Naive thymus-derived CD8-positive, alpha-beta T cell (primary cell): ENCODE measurements around the gene RFLNA. TPM values are rescaled to one million over a fixed set of nuclear protein-coding genes. Genes with fewer than 3 reads are reported as not detected.

Experiments
- ATAC-seq, 2 donors: fragments of 150-1000 bp; cut with Tn5 transposase in 1 of 2; sonication (Bioruptor Pico), chemical (Tn5 transposase) in 1 of 2; 1 replicate in 1 of 2; 2 replicates in 1 of 2; pipeline ENCODE4 v1.10.0; 2021; ENCODE audit warnings: mild to moderate bottlenecking in 2 of 2, moderate library complexity in 2 of 2
- POLR2A ChIA-PET: fragments of 350-600 bp; sonication (Branson Sonifier 250); formaldehyde crosslinking; loops from one replicate; lab custom pipeline; 2021; ENCODE audit warnings: antibody characterized with exemption; lab: Charles Lee
- DNase-seq, 10 donors: peaks; one replicate each; pipeline versions ENCODE4 v3.0.0 to v3.0.0-alpha.2; 2020 to 2022
- H3K27ac Mint-ChIP-seq, 10 donors: one replicate each; pipeline ENCODE4 v1.8.0; 2020 to 2022; ENCODE audit warnings: mild to moderate bottlenecking in 10 of 10, mixed read lengths in 10 of 10, moderate library complexity in 4 of 10, inconsistent platforms in 1 of 10
- H3K27me3 Mint-ChIP-seq, 5 donors: one replicate each; pipeline ENCODE4 v1.8.0; 2021 to 2022; ENCODE audit warnings: mixed read lengths in 5 of 5
- H3K36me3 Mint-ChIP-seq, 3 donors: one replicate each; pipeline ENCODE4 v1.8.0; 2020 to 2022; ENCODE audit warnings: mixed read lengths in 3 of 3, mild to moderate bottlenecking in 2 of 3, inconsistent platforms in 1 of 3
- H3K4me1 Mint-ChIP-seq, 4 donors: one replicate each; pipeline ENCODE4 v1.8.0; 2021 to 2022; ENCODE audit warnings: mixed read lengths in 4 of 4
- H3K4me3 Mint-ChIP-seq, 10 donors: one replicate each; pipeline ENCODE4 v1.8.0; 2020 to 2022; ENCODE audit warnings: mild to moderate bottlenecking in 10 of 10, mixed read lengths in 10 of 10, moderate library complexity in 6 of 10, inconsistent platforms in 1 of 10
- H3K9me3 Mint-ChIP-seq, 9 donors: one replicate each; pipeline ENCODE4 v1.8.0; 2020 to 2022; ENCODE audit warnings: mixed read lengths in 9 of 9, mild to moderate bottlenecking in 3 of 9, inconsistent platforms in 1 of 9, moderate library complexity in 1 of 9
- polyA plus RNA-seq, 3 donors: library from polyadenylated mRNA; unstranded; fragments of 300-500 nt; fragmentation: Illumina TruSeq; gene quantifications; one replicate each; pipeline ENCODE4 v1.2.3, GENCODE V29; 2021
- total RNA-seq, 8 experiments: library from RNA in 2 of 8; stranded (reverse) in 2 of 8; gene quantifications; one replicate each; pipeline ENCODE4 v1.2.3 and lab custom pipeline; 2021 to 2026

The RFLNA gene
- total and polyA plus RNA-seq, 5 experiments from 2014 or later: not detected

GRCh38 chr12:124309231-124309630, 14.3 kb downstream of the RFLNA start:
- no peak overlapping the region for H3K27ac Mint-ChIP-seq

DNA sequence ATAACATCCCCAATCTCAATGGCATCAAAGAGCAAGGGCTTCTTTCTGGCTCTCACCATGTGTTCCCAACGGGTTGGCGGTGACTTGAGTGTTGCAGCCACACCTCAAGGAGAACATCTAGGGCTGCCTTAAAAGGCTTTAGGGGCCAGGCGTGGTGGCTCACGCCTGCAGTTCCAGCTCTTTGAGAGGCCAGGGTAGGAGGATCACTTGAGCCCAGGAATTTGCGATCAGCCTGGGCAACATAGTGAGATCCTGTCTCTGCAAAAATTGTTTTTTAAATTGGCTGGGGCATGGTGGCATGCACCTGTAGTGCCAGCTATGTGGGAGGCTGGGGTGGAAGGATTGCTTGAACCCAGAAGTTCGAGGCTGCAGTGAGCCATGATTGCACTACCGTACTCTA, 14.9 kb downstream of the RFLNA start:
- H3K4me1 Mint-ChIP-seq: no peaks in the 10 kb centered on the region
- POLR2A ChIA-PET: interaction anchor here (0.6 kb wide), 1 partner anchor 306 kb away, joined by 6 read pairs; no protein-coding TSS in a partner anchor
- no peak for DNase-seq
- H3K36me3 Mint-ChIP-seq: no peaks in the 10 kb centered on the region
- ATAC-seq: no peak
- H3K4me3 Mint-ChIP-seq: no peak overlapping the region
- H3K27ac Mint-ChIP-seq: no peak overlapping the region
- H3K9me3 Mint-ChIP-seq: no peaks in the 10 kb centered on the region
- H3K27me3 Mint-ChIP-seq: no peaks in the 10 kb centered on the region

More at GRCh38 chr12:124309231-124309630, 14.3 kb downstream of the RFLNA start:
- Mint-ChIP-seq H3K9me3 (no peaks in the 10 kb centered on the region), H3K27me3 (no peaks in the 10 kb centered on the region), H3K4me1 (no peaks in the 10 kb centered on the region), H3K36me3 (no peaks in the 10 kb centered on the region), H3K4me3 (no peak overlapping the region)
- POLR2A ChIA-PET: no interaction called here
- no peak for ATAC-seq
- no peak for DNase-seq

DNA sequence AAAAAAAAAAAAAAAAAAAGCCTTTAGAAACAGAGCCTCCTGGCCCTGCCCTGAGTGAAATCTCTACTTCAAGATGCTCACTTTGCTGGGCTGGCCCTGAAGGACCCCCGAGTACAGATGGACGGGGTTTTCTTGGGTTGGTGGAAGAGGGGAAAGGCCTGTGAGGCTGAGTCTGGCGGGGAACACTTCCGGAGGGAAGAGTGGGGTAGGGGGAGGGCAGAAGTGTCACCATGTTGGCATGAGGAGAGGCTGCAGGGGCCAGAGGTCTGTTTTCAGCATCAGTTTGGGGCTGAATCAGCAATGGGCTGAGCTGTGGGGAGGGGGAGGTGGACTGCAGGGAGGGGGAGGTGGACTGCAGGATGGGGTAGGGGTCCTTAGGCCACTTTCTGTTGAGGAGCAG, 15.3 kb downstream of the RFLNA start:
- no peak overlapping the region for H3K27ac Mint-ChIP-seq
- no peaks in the 10 kb centered on the region for H3K36me3 Mint-ChIP-seq
- ATAC-seq (no peak), DNase-seq (no peak)
- POLR2A ChIA-PET: interaction anchor here (0.6 kb wide), 1 partner anchor 305 kb away, joined by 6 read pairs; no protein-coding TSS in a partner anchor
- no peaks in the 10 kb centered on the region for H3K4me1 Mint-ChIP-seq
- H3K27me3 Mint-ChIP-seq: no peaks in the 10 kb centered on the region
- no peaks in the 10 kb centered on the region for H3K9me3 Mint-ChIP-seq
- no peak overlapping the region for H3K4me3 Mint-ChIP-seq

GRCh38 chr12:124310785-124311184, 15.9 kb downstream of the RFLNA start:
- no peak for DNase-seq
- POLR2A ChIA-PET: no interaction called here
- H3K4me3 Mint-ChIP-seq: no peak overlapping the region
- H3K27me3 Mint-ChIP-seq: no peaks in the 10 kb centered on the region
- no peaks in the 10 kb centered on the region for H3K4me1 Mint-ChIP-seq
- no peaks in the 10 kb centered on the region for H3K9me3 Mint-ChIP-seq
- no peak overlapping the region for H3K27ac Mint-ChIP-seq
- H3K36me3 Mint-ChIP-seq: no peaks in the 10 kb centered on the region
- ATAC-seq: no peak

GRCh38 chr12:124311292-124312109, 16.6 kb downstream of the RFLNA start:
- Mint-ChIP-seq H3K27me3 (no peaks in the 10 kb centered on the region), H3K4me1 (no peaks in the 10 kb centered on the region), H3K4me3 (no peak overlapping the region), H3K36me3 (no peaks in the 10 kb centered on the region), H3K9me3 (no peaks in the 10 kb centered on the region), H3K27ac (no peak overlapping the region)
- ATAC-seq (no peak), DNase-seq (no peak)
- POLR2A ChIA-PET: no interaction called here

DNA sequence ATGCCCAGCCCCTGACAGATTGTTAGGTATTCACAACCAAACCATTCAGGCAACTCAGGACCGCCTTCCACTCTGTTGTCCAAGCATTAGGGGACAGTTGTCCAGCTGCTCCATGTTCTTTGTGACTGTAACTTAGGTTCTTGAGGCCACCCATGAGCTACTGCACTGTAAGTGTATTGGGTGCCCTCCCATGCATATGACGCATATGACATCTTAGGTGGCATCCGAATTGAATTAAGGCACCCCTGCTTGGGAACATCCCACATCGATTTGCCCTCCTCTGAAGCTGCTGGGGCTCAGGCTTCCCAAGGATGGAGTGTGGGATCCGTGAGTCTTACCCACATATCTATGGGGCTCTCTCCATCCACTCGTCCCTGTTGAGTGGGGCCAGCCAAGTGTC, 17.7 kb downstream of the RFLNA start:
- Mint-ChIP-seq H3K9me3 (no peaks in the 10 kb centered on the region), H3K36me3 (no peaks in the 10 kb centered on the region), H3K4me3 (no peak overlapping the region), H3K4me1 (no peaks in the 10 kb centered on the region), H3K27me3 (no peaks in the 10 kb centered on the region), H3K27ac (peak overlapping the region in 1 of 10 donors; percentile 25)
- ATAC-seq (no peak), DNase-seq (no peak)
- POLR2A ChIA-PET: no interaction called here

DNA sequence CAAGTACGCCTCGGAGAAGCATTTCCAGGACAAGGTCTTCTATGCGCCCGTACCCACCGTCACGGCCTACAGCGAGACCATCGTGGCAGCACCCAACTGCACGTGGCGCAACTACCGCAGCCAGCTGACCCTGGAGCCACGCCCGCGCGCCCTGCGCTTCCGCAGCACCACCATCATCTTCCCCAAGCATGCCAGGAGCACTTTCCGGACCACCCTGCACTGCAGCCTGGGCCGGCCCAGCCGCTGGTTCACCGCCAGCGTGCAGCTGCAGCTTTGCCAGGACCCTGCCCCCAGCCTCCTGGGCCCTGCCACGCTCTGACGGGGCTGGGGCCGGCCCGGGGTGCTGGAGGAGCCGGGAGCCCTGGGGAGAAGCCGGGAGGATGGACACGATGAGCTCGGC, 19.3 kb downstream of the RFLNA start:
- Mint-ChIP-seq H3K27me3 (no peaks in the 10 kb centered on the region), H3K4me3 (no peak overlapping the region), H3K4me1 (no peaks in the 10 kb centered on the region), H3K36me3 (no peaks in the 10 kb centered on the region), H3K27ac (no peak overlapping the region), H3K9me3 (no peaks in the 10 kb centered on the region)
- ATAC-seq: no peak
- DNase-seq: no peak
- POLR2A ChIA-PET: no interaction called here

DNA sequence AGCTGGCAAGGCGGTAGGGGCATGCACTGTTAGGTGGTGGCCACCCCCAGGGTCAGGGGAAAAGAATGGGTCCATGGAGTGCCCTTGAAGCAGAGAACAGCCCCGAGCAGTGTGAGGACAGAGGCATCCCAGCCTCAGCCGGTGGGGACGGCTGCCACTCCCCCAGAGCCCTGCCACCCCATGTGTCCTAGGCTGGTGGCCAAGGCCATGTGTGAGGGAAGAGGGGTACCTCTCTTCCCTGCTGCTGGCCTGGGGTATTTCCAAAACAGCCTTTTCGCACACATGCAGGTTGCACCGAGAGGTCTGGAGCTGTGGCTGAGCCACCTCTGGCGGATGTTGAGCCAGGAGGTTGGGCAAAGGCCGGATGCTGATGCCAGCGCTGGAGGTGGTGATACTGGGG, 19.9 kb downstream of the RFLNA start:
- POLR2A ChIA-PET: no interaction called here
- no peak overlapping the region for H3K4me3 Mint-ChIP-seq
- H3K9me3 Mint-ChIP-seq: peaks cover 0 to 4% (median 0%) of the 10 kb centered on the region in 9 donors
- no peaks in the 10 kb centered on the region for H3K36me3 Mint-ChIP-seq
- ATAC-seq (no peak), DNase-seq (no peak)
- no peaks in the 10 kb centered on the region for H3K27me3 Mint-ChIP-seq
- peaks cover 0 to 2% (median 0%) of the 10 kb centered on the region in 4 donors for H3K4me1 Mint-ChIP-seq
- no peak overlapping the region for H3K27ac Mint-ChIP-seq

- peaks cover 0 to 4% (median 0%) of the 10 kb centered on the region in 9 donors for H3K9me3 Mint-ChIP-seq
- peaks cover 0 to 2% (median 0%) of the 10 kb centered on the region in 4 donors for H3K4me1 Mint-ChIP-seq
- no peak for ATAC-seq
- no peak overlapping the region for H3K4me3 Mint-ChIP-seq
- POLR2A ChIA-PET: interaction anchor here (0.6 kb wide), 1 partner anchor 565 kb away, joined by 6 read pairs; no protein-coding TSS in a partner anchor
- no peaks in the 10 kb centered on the region for H3K36me3 Mint-ChIP-seq
- H3K27me3 Mint-ChIP-seq: no peaks in the 10 kb centered on the region
- DNase-seq: no peak
- no peak overlapping the region for H3K27ac Mint-ChIP-seq
These were observed 20.6 kb downstream of the RFLNA start for GRCh38 chr12:124315372-124316044.

- Mint-ChIP-seq H3K4me1 (peaks cover 0 to 2% (median 0%) of the 10 kb centered on the region in 4 donors), H3K36me3 (no peaks in the 10 kb centered on the region), H3K27ac (peak overlapping the region in 1 of 10 donors; percentile 43), H3K9me3 (peaks cover 0 to 4% (median 0%) of the 10 kb centered on the region in 9 donors), H3K4me3 (no peak overlapping the region), H3K27me3 (no peaks in the 10 kb centered on the region)
- POLR2A ChIA-PET: no interaction called here
- no peak for DNase-seq
- ATAC-seq: no peak
These were observed 21.5 kb downstream of the RFLNA start for GRCh38 chr12:124316257-124316900.

DNA sequence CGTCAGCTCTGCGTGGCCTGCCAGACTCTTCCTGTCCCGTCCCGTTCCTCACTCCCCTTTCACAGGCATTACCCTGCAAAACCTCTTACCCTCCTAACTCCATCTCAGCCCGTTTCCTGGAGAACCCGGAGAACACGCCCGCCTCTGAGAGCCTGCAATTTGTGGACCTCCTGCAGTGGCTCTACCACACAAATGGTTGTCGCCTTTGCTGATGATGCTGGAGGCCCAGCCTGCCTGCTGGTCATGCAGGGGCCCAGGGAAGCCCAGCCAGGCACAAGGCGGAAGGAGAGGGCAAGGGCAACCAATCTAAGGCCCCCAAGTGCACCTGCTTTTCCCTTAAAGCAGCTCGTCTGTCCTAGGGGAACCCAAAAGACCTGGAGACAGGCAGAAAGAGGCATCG, 22.5 kb downstream of the RFLNA start:
- H3K4me1 Mint-ChIP-seq: peaks cover 0 to 2% (median 0%) of the 10 kb centered on the region in 4 donors
- no peak overlapping the region for H3K4me3 Mint-ChIP-seq
- H3K27ac Mint-ChIP-seq: no peak overlapping the region
- no peaks in the 10 kb centered on the region for H3K27me3 Mint-ChIP-seq
- H3K36me3 Mint-ChIP-seq: no peaks in the 10 kb centered on the region
- ATAC-seq (no peak), DNase-seq (no peak)
- H3K9me3 Mint-ChIP-seq: peaks cover 0 to 5% (median 0%) of the 10 kb centered on the region in 9 donors
- POLR2A ChIA-PET: no interaction called here

- POLR2A ChIA-PET: no interaction called here
- no peak for ATAC-seq
- Mint-ChIP-seq H3K36me3 (peaks cover 0 to under 1% (median under 1%) of the 10 kb centered on the region in 3 donors), H3K27me3 (no peaks in the 10 kb centered on the region), H3K4me1 (peaks cover 0 to 2% (median 0%) of the 10 kb centered on the region in 4 donors), H3K4me3 (no peak overlapping the region), H3K9me3 (peaks cover 0 to 6% (median under 1%) of the 10 kb centered on the region in 9 donors), H3K27ac (no peak overlapping the region)
- no peak for DNase-seq
These were observed 23.6 kb downstream of the RFLNA start for GRCh38 chr12:124318278-124319020.
